Upper lobe of left lung (tissue), 6 donors: ENCODE results near the gene CIAO2B. TPM values are rescaled to one million over a fixed set of nuclear protein-coding genes. Genes with fewer than 3 reads are reported as not detected.

Experiments
- ATAC-seq, 2 donors: fragments of 200-7000 bp; cut with Tn5 transposase; one replicate each; pipeline ENCODE4 v1.9.1; 2022; ENCODE audit warnings: mild to moderate bottlenecking in 2 of 2, moderate library complexity in 2 of 2; ENCODE audit not compliant: low FRiP score in 2 of 2
- DNase-seq, 2 donors: peaks; one replicate each; pipeline ENCODE4 v3.0.0-alpha.2; 2019 to 2020
- H3K27ac ChIP-seq, 4 donors: fragments of 200-600 bp; sonication (generic); one replicate each; pipeline ENCODE4 v1.5.1; 2016 to 2019
- H3K27me3 ChIP-seq, 4 donors: fragments of 200-600 bp; sonication (generic); one replicate each; pipeline ENCODE4 v1.5.1; 2017 to 2019
- H3K36me3 ChIP-seq, 4 donors: fragments of 200-600 bp; sonication (generic); one replicate each; pipeline ENCODE4 v1.5.1; 2016 to 2019
- H3K4me1 ChIP-seq, 4 donors: fragments of 200-600 bp; sonication (generic); one replicate each; pipeline ENCODE4 v1.5.1; 2018 to 2019
- H3K4me3 ChIP-seq, 4 donors: fragments of 200-600 bp; sonication (generic); one replicate each; pipeline ENCODE4 v1.5.1; 2017 to 2019; ENCODE audit warnings: mild to moderate bottlenecking in 2 of 4, moderate library complexity in 1 of 4
- H3K9me3 ChIP-seq, 4 donors: fragments of 200-600 bp; sonication (generic); one replicate each; pipeline ENCODE4 v1.5.1; 2018 to 2019
- CTCF ChIP-seq, 6 experiments: fragments of 450-650 bp in 4 of 6; fragments of 200-600 bp in 2 of 6; sonication (generic) in 2 of 6; IDR thresholded peaks; one replicate each; pipeline ENCODE4 v1.5.1; 2016 to 2019; ENCODE audit warnings: antibody characterized with exemption in 6 of 6
- EP300 ChIP-seq, 4 donors: sonication (generic); formaldehyde crosslinking; IDR thresholded peaks; one replicate each; pipeline ENCODE4 v1.5.1; 2017; ENCODE audit warnings: antibody characterized with exemption in 4 of 4, control low read depth in 2 of 4
- POLR2A ChIP-seq, 4 donors: fragments of 450-650 bp; IDR thresholded peaks; one replicate each; pipeline ENCODE4 v1.5.1; 2016 to 2017; ENCODE audit warnings: antibody characterized with exemption in 4 of 4, mild to moderate bottlenecking in 2 of 4
- POLR2AphosphoS5 ChIP-seq, 2 donors: sonication (generic); formaldehyde crosslinking; IDR thresholded peaks; one replicate each; pipeline ENCODE4 v1.5.1; 2017; ENCODE audit warnings: antibody characterized with exemption in 2 of 2
- WGBS, 2 donors: methylation state at CpG; one replicate each; pipeline ENCODE4 v1.1.5; 2017 to 2018; 5-methylcytosine and 5-hydroxymethylcytosine counted together
- total RNA-seq, 6 donors: library from RNA; depleted of rRNA in 4 of 6; stranded (reverse); fragments of >200 nt in 4 of 6; gene quantifications; one replicate each; pipeline versions ENCODE4 v1.1.0 to v1.2.1, GENCODE V29; 2016 to 2021
- donor health status: DM: no; HTN: no; CAD: no; lungs with moderate emphysema.
- donor health status: DM: no; HTN: yes; CAD: no; lungs with severe emphysema.

CIAO2B gene
- total RNA-seq, 6 donors from 2014 or later: 59.6 to 131 (median 73.2) TPM

GRCh38 chr16:66886321-66886720 is 47.9 kb downstream of the CIAO2B start:
- Histone ChIP-seq H3K4me1 (peaks cover 7 to 40% (median 12%) of the 10 kb centered on the region in 4 donors), H3K4me3 (no peak overlapping the region), H3K27ac (no peak overlapping the region), H3K36me3 (peaks cover 6 to 25% (median 13%) of the 10 kb centered on the region in 4 donors), H3K9me3 (no peaks in the 10 kb centered on the region), H3K27me3 (no peaks in the 10 kb centered on the region)
- WGBS, 2 donors: 54 to 55% methylated on average over 2 of the region's 2 CpGs
- TF ChIP-seq CTCF (IDR thresholded peaks at IDR 0.05) (no peak), EP300 (IDR thresholded peaks at IDR 0.05) (no peak), POLR2AphosphoS5 (IDR thresholded peaks at IDR 0.05) (no peak), POLR2A (IDR thresholded peaks at IDR 0.05) (no peak)
- ATAC-seq (no peak), DNase-seq (no peak)

- WGBS, 2 donors: 92 to 97% methylated on average over 11 to 12 of the region's 12 CpGs
- H3K27ac ChIP-seq: peak overlapping the region in 1 of 4 donors; percentile 16
- H3K9me3 ChIP-seq: no peaks in the 10 kb centered on the region
- peaks cover 6 to 25% (median 13%) of the 10 kb centered on the region in 4 donors for H3K36me3 ChIP-seq
- peaks cover 8 to 48% (median 15%) of the 10 kb centered on the region in 4 donors for H3K4me1 ChIP-seq
- no peak for ATAC-seq
- TF ChIP-seq POLR2AphosphoS5 (IDR thresholded peaks at IDR 0.05) (no peak), CTCF (IDR thresholded peaks at IDR 0.05) (no peak), POLR2A (IDR thresholded peaks at IDR 0.05) (no peak), EP300 (IDR thresholded peaks at IDR 0.05) (no peak)
- no peak overlapping the region for H3K4me3 ChIP-seq
- no peaks in the 10 kb centered on the region for H3K27me3 ChIP-seq
- peak in 1 of 2 donors; percentile 49 for DNase-seq
Observed at GRCh38 chr16:66885491-66885890, 48.7 kb downstream of the CIAO2B start.

- peaks cover 8 to 48% (median 20%) of the 10 kb centered on the region in 4 donors for H3K4me1 ChIP-seq
- peaks cover 6 to 25% (median 13%) of the 10 kb centered on the region in 4 donors for H3K36me3 ChIP-seq
- ATAC-seq (no peak), DNase-seq (no peak)
- no peak overlapping the region for H3K4me3 ChIP-seq
- TF ChIP-seq CTCF (IDR thresholded peaks at IDR 0.05) (no peak), EP300 (IDR thresholded peaks at IDR 0.05) (no peak), POLR2AphosphoS5 (IDR thresholded peaks at IDR 0.05) (no peak), POLR2A (IDR thresholded peaks at IDR 0.05) (no peak)
- no peaks in the 10 kb centered on the region for H3K27me3 ChIP-seq
- WGBS, 2 donors: 91 to 93% methylated on average over 3 of the region's 3 CpGs
- peak overlapping the region in 3 of 4 donors; percentile 13 to 91 (median 14) for H3K27ac ChIP-seq
- no peaks in the 10 kb centered on the region for H3K9me3 ChIP-seq
Observed at GRCh38 chr16:66882702-66883101, 51.5 kb downstream of the CIAO2B start.

Other genes starting within 250 kb of the CIAO2B start
- 10 to 100 TPM; 35.6 to 82.1 (median 55.1) TPM for gene CMTM4, start 237.7 kb downstream of the CIAO2B start, total RNA-seq
- 100 to 1,000 TPM in 5 of 6 donors, 10 to 100 TPM in 1; 91.5 to 190 (median 132) TPM for gene DYNC1LI2, start 182.8 kb downstream of the CIAO2B start, total RNA-seq
- gene TERB1, start 132.8 kb downstream of the CIAO2B start, total RNA-seq: under 1 TPM in 2 of 6 donors, not detected in 4; 0.31 to 0.55 TPM
- gene NAE1, start 103.4 kb downstream of the CIAO2B start, total RNA-seq: 10 to 100 TPM; 12.9 to 48.7 (median 34.0) TPM
- gene CA7, start 90.0 kb downstream of the CIAO2B start, total RNA-seq: not detected
- gene PDP2, start 53.9 kb downstream of the CIAO2B start, total RNA-seq: 10 to 100 TPM; 12.3 to 24.6 (median 17.4) TPM
- 1 to 10 TPM in 2 of 6 donors, under 1 TPM in 1, not detected in 3; 0.40 to 1.8 (median 1.7) TPM for gene CDH16, start 15.5 kb downstream of the CIAO2B start, total RNA-seq
- 10 to 100 TPM; 13.8 to 50.3 (median 47.0) TPM for gene RRAD, start 8.9 kb downstream of the CIAO2B start, total RNA-seq
- gene CES2, start 1.1 kb upstream of the CIAO2B start, total RNA-seq: 10 to 100 TPM; 32.2 to 76.1 (median 46.5) TPM
- 1 to 10 TPM; 1.4 to 6.2 (median 2.9) TPM for gene CES3, start 26.9 kb upstream of the CIAO2B start, total RNA-seq
- 10 to 100 TPM in 5 of 6 donors, 1 to 10 TPM in 1; 9.9 to 39.7 (median 20.2) TPM for gene CES4A, start 54.2 kb upstream of the CIAO2B start, total RNA-seq
- gene CBFB, start 94.7 kb upstream of the CIAO2B start, total RNA-seq: 10 to 100 TPM; 31.4 to 73.4 (median 54.1) TPM
- 10 to 100 TPM; 16.0 to 32.3 (median 21.9) TPM for gene PHAF1, start 175.5 kb upstream of the CIAO2B start, total RNA-seq
- 10 to 100 TPM in 5 of 6 donors, 1 to 10 TPM in 1; 6.3 to 20.8 (median 17.7) TPM for gene B3GNT9, start 216.6 kb upstream of the CIAO2B start, total RNA-seq
- gene TRADD, start 225.5 kb upstream of the CIAO2B start, total RNA-seq: 10 to 100 TPM; 29.9 to 49.2 (median 35.6) TPM
- gene FBXL8, start 225.6 kb upstream of the CIAO2B start, total RNA-seq: 100 to 1,000 TPM in 1 of 6 donors, 10 to 100 TPM in 5; 24.0 to 114 (median 28.5) TPM
- gene HSF4, start 230.3 kb upstream of the CIAO2B start, total RNA-seq: 100 to 1,000 TPM in 2 of 6 donors, 10 to 100 TPM in 4; 33.4 to 784 (median 70.1) TPM
- gene NOL3, start 236.1 kb upstream of the CIAO2B start, total RNA-seq: 100 to 1,000 TPM in 1 of 6 donors, 10 to 100 TPM in 5; 36.5 to 135 (median 58.0) TPM
- 100 to 1,000 TPM in 1 of 6 donors, 10 to 100 TPM in 4, 1 to 10 TPM in 1; 9.1 to 147 (median 31.1) TPM for gene MATCAP1, start 249.6 kb upstream of the CIAO2B start, total RNA-seq